H4 (cell line): Measurements from ENCODE around the gene C12orf76. TPM values are rescaled to one million over a fixed set of nuclear protein-coding genes. Genes with fewer than 3 reads are reported as not detected.
"Not testable (repeated sequence)": the region's sequence is repeated elsewhere in the genome, so short reads cannot be mapped to it uniquely, and the experiment has no call there.

Source experiments
- DNase-seq: peaks from one replicate; pipeline ENCODE4 v3.0.0-alpha.2; 2015; ENCODE audit warnings: low spot score
- total RNA-seq: library from RNA; depleted of rRNA; stranded (reverse); fragments of >200 nt; shearing (Covaris generic); gene quantifications from 2 replicates; pipeline ENCODE4 v1.2.3, GENCODE V29; 2014

The C12orf76 gene
- total RNA-seq, 1 experiment from 2014 or later, result 14.4 TPM

GRCh38 chr12:110065540-110065939, 17.2 kb upstream of the C12orf76 start:
- no peak for DNase-seq

GRCh38 chr12:110062241-110062640, 13.9 kb upstream of the C12orf76 start:
- no peak for DNase-seq

GRCh38 chr12:110059651-110060000, 11.3 kb upstream of the C12orf76 start:
- no peak for DNase-seq

DNA sequence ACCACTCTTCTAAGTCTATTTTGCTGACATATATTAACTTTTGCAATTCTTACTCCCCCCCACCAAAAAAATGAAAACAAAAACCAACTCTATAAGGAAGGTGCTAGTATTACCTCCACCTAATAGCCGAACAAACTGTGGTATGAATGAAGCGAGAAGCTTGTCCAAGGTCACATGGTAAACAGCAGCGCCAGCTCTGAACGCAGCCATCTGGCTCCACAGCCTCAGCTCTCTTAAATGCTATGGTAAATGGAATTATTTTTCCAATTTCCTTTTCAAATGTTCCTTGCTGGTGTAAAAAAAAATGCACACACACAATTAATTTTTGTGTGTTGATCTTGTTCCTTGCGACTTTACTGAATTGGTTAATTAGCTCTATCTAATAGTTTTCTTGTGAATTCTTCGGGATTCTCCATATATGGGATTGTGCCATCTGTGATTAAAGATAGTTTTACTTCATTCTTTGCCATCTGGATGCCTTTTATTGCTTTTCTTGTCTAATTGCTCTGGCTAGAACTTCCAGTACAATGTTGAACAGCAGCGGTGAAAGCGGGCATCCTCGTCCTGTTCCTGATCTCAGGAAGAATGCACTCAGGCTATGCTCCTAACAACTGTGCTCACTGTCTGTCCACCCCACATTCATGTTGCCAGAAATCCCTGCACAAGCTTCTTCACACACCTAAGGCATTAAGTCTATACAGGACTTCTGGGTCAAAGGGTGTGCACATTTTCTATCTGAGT, 10.7 kb upstream of the C12orf76 start:
- no peak for DNase-seq

- not testable (repeated sequence) for DNase-seq
These were observed 8.3 kb upstream of the C12orf76 start for GRCh38 chr12:110056643-110057042.

- peak; percentile 57 for DNase-seq
These were observed 7.3 kb upstream of the C12orf76 start for GRCh38 chr12:110055375-110056352.

DNA sequence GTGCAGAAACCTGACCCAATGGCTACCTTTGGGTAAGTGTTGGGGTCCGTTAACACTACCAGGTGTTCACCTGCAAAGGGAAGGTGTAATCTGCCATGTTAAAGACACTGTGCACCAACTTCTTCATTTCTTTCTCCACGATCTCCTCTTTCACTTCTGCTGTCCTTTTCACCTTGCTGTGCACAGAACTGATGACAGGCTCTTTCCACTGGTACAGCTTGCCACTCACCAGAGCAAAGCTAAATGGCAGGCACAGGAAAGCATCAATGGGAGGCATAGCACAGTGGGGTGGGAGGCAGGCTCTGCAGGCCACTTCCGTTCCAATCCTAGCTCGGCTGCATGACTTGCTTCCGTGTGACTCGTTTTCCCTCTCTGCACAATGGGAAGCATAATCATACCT, 2.6 kb upstream of the C12orf76 start:
- DNase-seq, result no peak

DNA sequence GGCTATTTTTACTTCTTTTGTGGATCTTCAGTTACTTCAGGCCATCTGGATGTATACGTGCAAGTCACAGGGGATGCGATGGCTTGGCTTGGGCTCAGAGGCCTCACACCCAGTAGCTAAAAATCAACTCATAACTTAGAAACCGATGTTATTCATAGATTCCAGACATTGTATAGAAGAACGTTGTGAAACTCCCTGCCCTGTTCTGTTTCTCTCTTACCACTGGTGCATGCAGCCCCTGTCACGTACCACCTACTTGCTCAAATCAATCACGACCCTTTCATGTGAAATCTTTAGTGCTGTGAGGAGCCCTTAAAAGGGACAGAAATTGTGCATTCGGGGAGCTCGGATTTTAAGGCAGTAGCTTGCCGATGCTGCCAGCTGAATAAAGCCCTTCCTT, 1.3 kb upstream of the C12orf76 start:
- DNase-seq, result not testable (repeated sequence)

GRCh38 chr12:110049034-110049433, 712 bp upstream of the C12orf76 start:
- DNase-seq, result not testable (repeated sequence)

DNA sequence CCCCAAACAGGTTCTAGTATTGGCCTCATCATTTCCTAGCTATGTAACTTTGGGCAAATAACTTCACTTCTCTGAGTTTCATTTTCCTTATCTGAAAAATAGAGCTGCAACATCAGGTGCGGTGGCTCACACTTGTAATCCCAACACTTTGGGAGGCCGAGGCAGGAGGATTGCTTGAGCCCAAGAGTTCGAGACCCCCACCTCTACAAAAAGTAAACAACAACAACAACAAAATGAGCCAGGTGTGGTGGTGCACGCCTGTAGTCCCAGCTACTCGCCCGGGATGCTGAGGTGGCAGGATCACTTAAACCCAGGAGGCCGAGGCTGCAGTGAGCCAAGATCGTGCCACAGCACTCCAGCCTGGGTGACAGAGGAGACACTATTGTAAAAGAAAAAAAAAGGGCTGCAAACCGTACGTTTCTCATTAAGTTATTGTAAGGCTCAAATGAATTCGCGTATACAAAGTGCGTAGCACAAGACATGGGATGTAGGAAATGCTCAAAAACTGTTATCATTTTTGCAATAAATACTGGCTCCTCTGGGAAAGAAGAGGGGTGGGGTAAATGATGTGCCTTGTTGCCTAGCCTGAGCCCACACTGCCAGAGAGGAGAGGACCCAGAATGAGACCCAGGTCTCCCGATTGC, 903 bp downstream of the C12orf76 start:
- DNase-seq, result no peak

DNA sequence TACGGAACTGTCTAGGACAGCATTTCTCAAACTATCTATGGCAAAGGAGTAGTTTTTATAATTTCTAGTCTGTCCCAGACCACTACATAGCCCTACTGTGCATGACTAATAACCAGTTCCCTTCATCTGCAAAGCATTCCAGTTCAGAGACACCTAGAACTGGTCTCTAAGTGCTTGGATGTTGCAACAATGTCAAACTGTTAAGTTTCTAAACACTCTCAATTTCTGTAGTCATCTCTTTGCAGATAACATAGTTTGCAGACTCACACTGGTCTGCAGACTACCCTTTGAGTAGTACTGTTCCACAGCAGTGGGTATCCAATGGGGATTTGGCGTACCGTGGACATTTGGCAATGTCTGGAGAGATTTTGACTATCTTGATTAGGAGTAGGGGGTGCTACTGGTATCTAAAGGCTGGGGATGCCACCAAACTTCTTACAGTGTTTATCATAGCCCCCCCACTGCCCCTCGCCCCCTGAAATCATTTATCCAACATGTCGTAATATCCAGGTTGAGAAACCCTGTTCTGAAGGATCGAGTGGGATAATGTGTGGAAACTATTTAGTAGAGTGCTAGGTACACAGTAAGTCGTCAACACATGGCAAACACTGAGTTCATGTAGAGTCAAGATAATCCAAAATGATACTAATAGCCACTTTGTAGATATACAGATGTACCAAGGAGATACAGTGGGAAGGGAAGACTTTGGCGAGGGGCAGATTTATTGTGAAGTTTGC, 1.7 kb downstream of the C12orf76 start:
- DNase-seq, result no peak

GRCh38 chr12:110042264-110042663, 6.1 kb downstream of the C12orf76 start:
- DNase-seq, result no peak

GRCh38 chr12:110039085-110039807, 9.1 kb downstream of the C12orf76 start:
- peak; percentile 97 for DNase-seq

- DNase-seq, result no peak
These were observed 9.6 kb downstream of the C12orf76 start for GRCh38 chr12:110038741-110039084.

- no peak for DNase-seq
These were observed 11.0 kb downstream of the C12orf76 start for GRCh38 chr12:110037315-110037714.

DNA sequence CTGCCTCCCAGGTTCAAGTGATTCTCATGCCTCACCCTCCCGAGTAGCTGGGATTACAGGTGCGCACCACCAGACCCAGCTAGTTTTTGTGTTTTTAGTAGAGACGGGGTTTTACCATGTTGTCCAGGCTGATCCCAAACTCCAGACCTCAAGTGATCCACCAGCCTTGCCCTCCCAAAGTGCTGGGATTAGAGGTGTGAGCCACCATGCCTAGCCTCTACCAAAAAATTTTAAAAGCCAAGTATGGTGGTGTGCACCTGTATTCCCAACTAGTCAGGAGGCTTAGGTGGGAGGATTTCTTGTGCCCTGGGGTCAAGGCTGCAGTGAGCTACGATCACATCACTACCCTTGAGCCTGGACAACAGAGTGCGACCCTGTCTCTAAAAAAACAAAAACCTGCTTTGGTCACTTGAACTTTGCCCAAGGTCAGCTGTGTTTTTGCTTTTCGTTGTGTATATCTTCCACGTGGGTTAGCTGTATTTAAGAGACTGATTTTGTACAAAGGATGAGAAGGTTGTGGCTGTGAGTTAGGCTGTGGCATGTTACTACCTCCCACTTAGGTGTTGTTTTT, 12.7 kb downstream of the C12orf76 start:
- no peak for DNase-seq

DNA sequence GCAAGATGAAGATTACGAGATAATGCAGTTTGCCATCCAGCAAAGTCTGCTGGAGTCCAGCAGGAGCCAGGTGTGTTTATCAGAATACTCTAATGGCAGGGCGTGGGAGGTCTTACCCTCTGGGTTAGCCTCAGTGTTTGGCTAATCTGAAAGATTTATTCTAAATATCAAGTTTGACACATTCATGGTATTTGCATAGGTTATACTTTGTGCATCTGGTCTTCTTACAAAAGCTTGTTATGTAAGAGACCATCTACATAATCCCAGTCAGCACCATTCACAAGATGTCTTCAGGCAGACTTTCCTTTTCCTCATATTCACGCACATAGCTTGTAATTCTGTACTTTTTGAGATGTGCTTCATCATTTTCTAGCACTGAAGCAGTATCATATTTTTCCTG, 14.4 kb downstream of the C12orf76 start:
- DNase-seq, result no peak

DNA sequence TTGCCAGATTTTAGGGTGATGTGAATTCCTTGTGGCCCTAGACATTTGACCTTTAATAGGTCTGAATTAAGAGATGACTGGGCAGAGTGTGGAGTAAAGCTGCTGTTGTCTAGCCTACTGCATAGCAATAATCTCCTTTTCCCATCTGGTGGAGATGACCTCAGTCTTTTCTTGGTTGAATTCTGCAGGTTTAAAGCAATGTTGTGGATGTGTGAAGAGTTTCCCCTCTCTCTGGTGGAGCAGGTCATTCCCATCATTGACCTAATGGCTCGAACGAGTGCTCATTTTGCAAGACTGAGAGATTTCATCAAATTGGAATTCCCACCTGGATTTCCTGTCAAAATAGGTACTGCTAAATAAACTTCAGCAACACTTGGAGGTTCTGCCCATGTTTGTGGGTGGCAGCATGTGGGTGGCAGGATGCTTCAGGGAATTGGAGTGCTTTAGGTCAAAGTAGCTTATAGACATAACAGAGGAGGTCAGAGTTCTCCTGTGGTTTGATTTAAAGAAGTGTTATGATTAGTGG, 19.0 kb downstream of the C12orf76 start:
- no peak for DNase-seq

DNA sequence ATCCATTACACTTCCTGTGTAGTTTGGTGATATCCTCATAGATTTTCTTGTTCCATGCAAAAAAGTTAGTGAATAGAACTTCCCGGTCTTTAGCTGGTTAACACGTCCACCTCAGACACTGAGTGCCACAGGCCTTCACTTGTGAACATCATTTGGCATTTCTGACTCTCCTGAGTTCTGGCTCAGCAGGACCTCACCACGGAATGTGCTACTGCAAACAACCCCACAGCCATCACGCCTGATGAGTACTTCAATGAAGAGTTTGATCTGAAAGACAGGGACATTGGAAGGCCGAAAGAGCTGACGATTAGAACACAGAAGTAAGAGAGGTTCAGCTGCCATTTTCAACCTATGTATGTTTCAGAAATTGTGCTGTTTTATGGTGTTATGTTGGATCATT, 20.0 kb downstream of the C12orf76 start:
- DNase-seq, result no peak

DNA sequence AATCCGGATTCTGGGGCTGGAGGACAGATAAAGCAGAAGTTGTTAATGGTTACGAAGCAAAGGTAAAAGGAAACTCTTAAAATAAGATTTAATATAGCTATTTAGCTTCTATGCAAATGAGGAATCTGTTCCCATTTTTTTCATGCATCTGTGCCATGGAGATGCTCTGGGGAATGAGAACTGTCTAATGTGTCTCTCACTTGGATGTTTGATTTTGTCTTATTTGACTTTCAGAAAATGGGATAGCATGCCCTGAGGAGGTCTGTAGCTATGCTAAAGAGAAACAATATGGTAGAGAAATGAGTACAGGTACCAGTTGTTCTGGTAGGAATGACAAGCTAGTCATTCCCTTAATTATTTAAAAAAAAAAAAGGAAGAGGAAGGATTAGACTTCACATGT, 24.3 kb downstream of the C12orf76 start:
- DNase-seq, result no peak
